Vagina (tissue), 2 donors: ENCODE results near the gene RNU7-1. TPM values are rescaled to one million over a fixed set of nuclear protein-coding genes. Genes with fewer than 3 reads are reported as not detected.

Experiments used
- DNase-seq, 2 donors: peaks; one replicate each; pipeline ENCODE4 v3.0.0-alpha.2; 2017; ENCODE audit errors: extremely low spot score in 2 of 2
- H3K27ac ChIP-seq: fragments of 200-600 bp; sonication (generic); one replicate; pipeline ENCODE4 v1.5.1; 2019
- H3K27me3 ChIP-seq: fragments of 200-600 bp; sonication (generic); one replicate; pipeline ENCODE4 v1.5.1; 2019
- H3K36me3 ChIP-seq, 2 donors: fragments of 200-600 bp; sonication (generic); one replicate each; pipeline ENCODE4 v1.5.1; 2017 to 2019
- H3K4me1 ChIP-seq: fragments of 200-600 bp; sonication (generic); one replicate; pipeline ENCODE4 v1.5.1; 2019
- H3K4me3 ChIP-seq, 2 donors: fragments of 200-600 bp; sonication (generic); 1 replicate in 1 of 2; 2 replicates in 1 of 2; pipeline ENCODE4 v1.5.1; 2016 to 2019
- H3K9me3 ChIP-seq: fragments of 200-600 bp; sonication (generic); one replicate; pipeline ENCODE4 v1.5.1; 2019
- CTCF ChIP-seq, 3 experiments: fragments of 450-650 bp in 2 of 3; fragments of 200-600 bp in 1 of 3; sonication (generic) in 1 of 3; IDR thresholded peaks; one replicate each; pipeline ENCODE4 v1.5.1; 2017 to 2019; ENCODE audit warnings: antibody characterized with exemption in 3 of 3, mild to moderate bottlenecking in 2 of 3, moderate library complexity in 2 of 3
- POLR2A ChIP-seq, 2 donors: fragments of 450-650 bp; IDR thresholded peaks; one replicate each; pipeline ENCODE4 v1.6.1; 2017; ENCODE audit warnings: antibody characterized with exemption in 2 of 2, mild to moderate bottlenecking in 2 of 2, moderate library complexity in 2 of 2
- POLR2AphosphoS5 ChIP-seq, 2 donors: sonication (generic); formaldehyde crosslinking; IDR thresholded peaks; one replicate each; pipeline ENCODE4 v1.9.0; 2017; ENCODE audit warnings: antibody characterized with exemption in 2 of 2, mild to moderate bottlenecking in 2 of 2, low read depth in 1 of 2; ENCODE audit not compliant: insufficient read depth in 1 of 2
- intact Hi-C: fragments of 100-400 bp; cut with DNase I; formaldehyde crosslinking; loops from one replicate; pipeline ENCODE4 v1.15.1; 2023
- total RNA-seq: library from RNA; depleted of rRNA; stranded (reverse); fragments of >200 nt; gene quantifications from one replicate; pipeline ENCODE4 v1.2.3, GENCODE V29; 2016

Gene RNU7-1
- total RNA-seq, 1 donor from 2014 or later, result not detected

GRCh38 chr12:6974180-6974579, 30.6 kb downstream of the RNU7-1 start:
- Histone ChIP-seq H3K27me3 (no peaks in the 10 kb centered on the region), H3K9me3 (no peaks in the 10 kb centered on the region), H3K36me3 (peaks cover 3 to 43% of the 10 kb centered on the region in 2 donors), H3K4me3 (no peak overlapping the region), H3K27ac (no peak overlapping the region), H3K4me1 (peaks cover 29% of the 10 kb centered on the region)
- TF ChIP-seq CTCF (IDR thresholded peaks at IDR 0.05), result no peak
- DNase-seq, result no peak
- intact Hi-C loops, result loop anchor here (5.0 kb wide), 1 partner anchor 43 kb away; the partner anchor contains the start of gene LPCAT3

DNA sequence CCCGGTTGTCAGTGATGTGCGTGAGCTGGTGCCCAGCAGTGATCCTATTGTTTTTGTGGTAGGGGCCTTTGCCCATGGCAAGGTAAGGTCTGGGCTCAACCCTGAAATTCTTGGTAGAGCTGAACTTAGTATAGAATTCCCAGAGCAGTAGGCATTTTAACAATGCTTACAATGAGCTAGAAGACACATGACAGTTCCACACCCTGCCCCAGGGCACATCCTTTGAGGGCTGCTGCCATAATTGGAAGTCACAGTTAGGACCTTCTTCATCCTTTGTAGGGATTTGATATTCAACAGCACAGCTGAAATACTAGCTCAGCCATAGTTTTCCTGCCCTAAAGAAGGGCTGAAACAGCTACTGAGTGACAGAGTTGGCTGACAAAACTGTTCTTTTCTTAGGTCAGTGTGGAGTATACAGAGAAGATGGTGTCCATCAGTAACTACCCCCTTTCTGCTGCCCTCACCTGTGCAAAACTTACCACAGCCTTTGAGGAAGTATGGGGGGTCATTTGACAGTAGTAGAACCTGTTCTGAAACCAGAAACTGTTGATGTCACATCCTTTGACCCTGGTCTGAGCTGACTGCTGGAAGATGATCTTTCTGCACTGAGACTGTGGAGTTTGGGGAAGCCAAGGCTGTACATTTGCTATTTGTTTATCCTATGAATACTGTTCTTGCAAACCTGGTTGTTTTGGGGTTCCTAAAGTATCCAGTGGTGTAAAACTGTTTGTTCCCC, 31.8 kb downstream of the RNU7-1 start:
- intact Hi-C loops, result no loop called here
- Histone ChIP-seq H3K4me3 (no peak overlapping the region), H3K27ac (no peak overlapping the region), H3K4me1 (peaks cover 19% of the 10 kb centered on the region), H3K27me3 (no peaks in the 10 kb centered on the region), H3K9me3 (no peaks in the 10 kb centered on the region), H3K36me3 (peaks cover 3 to 47% of the 10 kb centered on the region in 2 donors)
- DNase-seq, result no peak
- TF ChIP-seq POLR2A (IDR thresholded peaks at IDR 0.05) (no peak), POLR2AphosphoS5 (IDR thresholded peaks at IDR 0.05; ENCODE audit: insufficient read depth in 1 of 2, low read depth in 1 of 2) (no peak), CTCF (IDR thresholded peaks at IDR 0.05) (no peak)

DNA sequence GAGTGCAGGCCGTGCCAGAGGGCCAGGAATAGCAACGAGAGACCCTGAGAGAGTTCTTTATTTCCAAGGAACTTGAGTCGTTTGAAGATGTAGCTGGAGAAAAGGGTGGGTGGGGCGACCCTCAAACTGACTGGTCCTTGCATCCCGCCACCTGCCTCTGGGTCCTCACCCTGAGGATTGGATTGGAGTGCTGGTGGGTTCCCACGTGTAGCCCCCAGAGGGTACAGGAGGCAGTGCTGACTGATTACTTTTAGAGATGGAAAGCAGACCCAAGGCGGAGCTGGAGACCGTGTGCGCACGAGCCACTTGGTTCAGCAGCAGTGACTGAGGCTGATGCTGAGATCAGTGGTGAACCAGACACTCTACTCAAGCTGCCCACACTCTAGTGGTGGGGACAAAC, 34.0 kb downstream of the RNU7-1 start:
- Histone ChIP-seq H3K4me1 (peaks cover 9% of the 10 kb centered on the region), H3K36me3 (peaks cover 6 to 64% of the 10 kb centered on the region in 2 donors), H3K27me3 (no peaks in the 10 kb centered on the region), H3K4me3 (no peak overlapping the region), H3K9me3 (no peaks in the 10 kb centered on the region), H3K27ac (no peak overlapping the region)
- DNase-seq, result no peak
- no peak for TF ChIP-seq POLR2AphosphoS5 (IDR thresholded peaks at IDR 0.05; ENCODE audit: insufficient read depth in 1 of 2, low read depth in 1 of 2)
- TF ChIP-seq CTCF (IDR thresholded peaks at IDR 0.05), result no peak
- no peak for TF ChIP-seq POLR2A (IDR thresholded peaks at IDR 0.05)
- intact Hi-C loops, result no loop called here

DNA sequence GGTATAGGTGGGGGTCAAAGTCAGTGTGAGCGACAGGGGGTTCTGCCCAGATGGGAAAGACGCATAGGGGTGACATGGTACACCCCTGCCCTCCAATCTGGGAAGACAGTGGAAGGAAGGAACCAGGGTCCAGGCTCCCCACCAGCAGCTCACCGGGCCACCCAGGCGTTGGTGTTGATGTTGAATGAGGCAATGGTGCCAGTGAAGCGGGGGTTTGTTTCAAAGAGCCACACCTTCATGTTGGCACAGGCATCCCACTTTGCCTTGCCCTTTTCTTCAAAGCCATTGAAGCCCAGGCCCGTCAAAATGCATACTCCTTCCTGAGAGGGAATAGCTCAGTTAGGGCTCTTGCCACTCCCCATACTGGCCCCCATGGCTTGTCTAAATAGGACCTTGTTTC, 34.6 kb downstream of the RNU7-1 start:
- H3K27ac ChIP-seq, result no peak overlapping the region

GRCh38 chr12:6978611-6979011, 35.0 kb downstream of the RNU7-1 start:
- peaks cover 6 to 64% of the 10 kb centered on the region in 2 donors for H3K36me3 ChIP-seq

More for the DNA sequence above, 34.6 kb downstream of the RNU7-1 start:
- TF ChIP-seq POLR2A (IDR thresholded peaks at IDR 0.05) (no peak), POLR2AphosphoS5 (IDR thresholded peaks at IDR 0.05; ENCODE audit: insufficient read depth in 1 of 2, low read depth in 1 of 2) (peak in 1 of 2 donors; percentile 3)
- intact Hi-C loops, result no loop called here
- no peak for DNase-seq
- Histone ChIP-seq H3K9me3 (no peaks in the 10 kb centered on the region), H3K27me3 (no peaks in the 10 kb centered on the region), H3K36me3 (peaks cover 6 to 64% of the 10 kb centered on the region in 2 donors), H3K4me3 (no peak overlapping the region), H3K4me1 (peaks cover 9% of the 10 kb centered on the region)

GRCh38 chr12:6979021-6979420, 35.4 kb downstream of the RNU7-1 start:
- Histone ChIP-seq H3K4me3 (no peak overlapping the region), H3K27me3 (no peaks in the 10 kb centered on the region), H3K9me3 (no peaks in the 10 kb centered on the region), H3K36me3 (peaks cover 6 to 61% of the 10 kb centered on the region in 2 donors), H3K4me1 (peaks cover 9% of the 10 kb centered on the region), H3K27ac (no peak overlapping the region)
- no peak for TF ChIP-seq POLR2A (IDR thresholded peaks at IDR 0.05)
- TF ChIP-seq POLR2AphosphoS5 (IDR thresholded peaks at IDR 0.05; ENCODE audit: insufficient read depth in 1 of 2, low read depth in 1 of 2), result no peak
- no peak for TF ChIP-seq CTCF (IDR thresholded peaks at IDR 0.05)
- intact Hi-C loops, result no loop called here
- DNase-seq, result no peak

More at GRCh38 chr12:6978611-6979011, 35.0 kb downstream of the RNU7-1 start:
- Histone ChIP-seq H3K4me3 (no peak overlapping the region), H3K4me1 (peaks cover 9% of the 10 kb centered on the region), H3K27me3 (no peaks in the 10 kb centered on the region), H3K27ac (no peak overlapping the region), H3K9me3 (no peaks in the 10 kb centered on the region)
- intact Hi-C loops, result no loop called here
- TF ChIP-seq POLR2A (IDR thresholded peaks at IDR 0.05), result no peak
- no peak for TF ChIP-seq POLR2AphosphoS5 (IDR thresholded peaks at IDR 0.05; ENCODE audit: insufficient read depth in 1 of 2, low read depth in 1 of 2)
- no peak for DNase-seq
